ENCODE measurements around the gene FURIN. TPM values are rescaled to one million over a fixed set of nuclear protein-coding genes. Genes with fewer than 3 reads are reported as not detected.

Gene FURIN
- total and polyA plus RNA-seq, 9 of the 15 experiments (the other 6 are each of a cell fraction or from before 2014, with no cell fraction given) = 0.92 to 99.9 (median 34.8) TPM

DNA sequence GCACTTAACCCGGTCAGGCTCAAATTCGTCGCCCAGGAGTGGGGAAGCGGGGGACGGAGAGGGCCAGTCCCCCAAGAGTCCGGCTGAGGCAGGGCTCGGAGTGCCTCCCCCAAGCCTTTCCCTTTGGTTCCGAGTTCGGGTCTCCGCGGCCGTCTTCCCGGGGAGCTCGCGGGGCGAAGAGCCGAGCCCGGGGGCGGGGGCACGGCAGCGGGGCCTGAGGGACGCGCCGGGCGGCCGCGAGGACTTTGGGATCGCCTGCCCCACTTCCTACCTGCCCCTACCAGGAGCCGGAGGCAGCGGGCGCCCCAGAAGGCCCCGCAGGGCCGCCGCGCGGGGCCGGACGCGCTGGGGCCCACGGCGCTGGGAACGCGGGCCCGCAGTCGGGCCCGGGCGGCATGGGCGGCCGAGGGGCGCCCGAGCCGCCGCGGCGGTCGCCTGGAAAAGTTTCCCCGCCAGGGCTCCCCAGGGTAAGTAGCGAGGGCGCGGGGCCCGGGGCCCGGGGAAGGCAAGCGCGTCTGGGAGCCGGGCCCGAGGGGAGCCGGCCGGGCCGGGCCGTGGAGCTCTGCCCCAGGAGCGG is 2.8 kb downstream of the FURIN start (continued):
- TF ChIP-seq HMGN3 (IDR thresholded peaks at IDR 0.05; ENCODE audit: borderline replicate concordance, extremely low read depth, insufficient read length, low read depth, low read length) = peak; percentile 57
- TF ChIP-seq TEAD1 (CRISPR knock-in tag; IDR thresholded peaks at IDR 0.05) = no peak
- TF ChIP-seq DPF2 (IDR thresholded peaks at IDR 0.05) = no peak
- peak; percentile 45; the same call in 1 of the 2 replicates for TF ChIP-seq GABPB1 (CRISPR knock-in tag; IDR thresholded peaks at IDR 0.05)
- no peak for TF ChIP-seq CCNT2 (IDR thresholded peaks at IDR 0.05; ENCODE audit: borderline replicate concordance, extremely low read depth, insufficient read length, low read depth, low read length)
- TF ChIP-seq DDX20 (tag; IDR thresholded peaks at IDR 0.05; ENCODE audit: low read depth) = no peak
- TF ChIP-seq RBBP5 (IDR thresholded peaks at IDR 0.05; ENCODE audit: borderline replicate concordance, insufficient read depth, low read length, poor library complexity, severe bottlenecking) = peak; percentile 30
- no peak for TF ChIP-seq MYBL2 (IDR thresholded peaks at IDR 0.05; ENCODE audit: low read depth)
- no peak for TF ChIP-seq MYBL2 (CRISPR knock-in tag; IDR thresholded peaks at IDR 0.05; ENCODE audit: borderline replicate concordance)

Data from K562 (cell line).